ENCODE data around the gene BOLA2B.

Gene BOLA2B

DNA sequence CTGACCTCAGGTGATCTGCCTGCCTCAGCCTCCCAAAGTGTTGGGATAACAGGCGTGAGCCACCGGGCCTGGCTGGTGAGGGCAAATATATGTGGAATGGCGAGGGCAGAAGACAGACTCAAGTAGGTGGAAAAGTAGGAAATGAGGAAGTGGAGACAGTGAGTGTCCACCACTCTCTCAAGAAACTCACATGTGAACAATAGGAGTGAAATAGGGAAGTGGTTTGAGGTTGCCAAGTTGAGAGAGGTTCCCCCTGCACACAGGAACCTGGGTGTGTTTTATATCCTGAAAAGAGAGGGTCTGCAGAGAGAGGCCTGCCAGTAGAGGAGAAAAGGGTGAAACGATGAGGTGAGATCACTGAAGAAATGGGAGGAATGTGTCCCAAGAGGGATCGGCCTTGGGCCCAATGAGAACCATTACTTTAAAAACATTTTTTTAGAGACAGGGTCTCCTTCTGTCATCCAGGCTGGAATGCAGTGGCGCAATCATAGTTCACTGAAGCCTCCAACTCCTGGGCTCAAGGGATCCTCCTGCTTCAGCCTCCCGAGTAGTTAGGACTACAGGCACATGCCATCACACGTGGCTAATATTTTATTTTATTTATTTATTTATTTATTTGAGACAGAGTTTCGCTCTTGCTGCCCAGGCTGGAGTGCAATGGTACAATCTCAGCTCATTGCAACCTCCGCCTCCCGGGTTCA, 27.1 kb downstream of the BOLA2B start:
- no peaks in the 10 kb centered on the region for H3K9me3 Mint-ChIP-seq
- peaks cover 29% of the 10 kb centered on the region for H3K4me1 Mint-ChIP-seq
- H3K27ac Mint-ChIP-seq, result peak overlapping the region in 1 of 2 donors; percentile 58
- no peaks in the 10 kb centered on the region for H3K27me3 Mint-ChIP-seq
- peak overlapping the region; percentile 3 to 41 for H3K4me3 Mint-ChIP-seq
- DNase-seq (no peak), ATAC-seq (peak; percentile 81)

- Mint-ChIP-seq H3K27ac (no peak overlapping the region), H3K9me3 (no peaks in the 10 kb centered on the region), H3K4me3 (no peak overlapping the region), H3K4me1 (peaks cover 29% of the 10 kb centered on the region), H3K27me3 (no peaks in the 10 kb centered on the region)
- ATAC-seq, result no peak
- no peak for DNase-seq
Measured at GRCh38 chr16:30163538-30163937, 29.9 kb downstream of the BOLA2B start.

GRCh38 chr16:30157214-30157613, 36.3 kb downstream of the BOLA2B start:
- ATAC-seq (no peak), DNase-seq (no peak)
- Mint-ChIP-seq H3K4me1 (no peaks in the 10 kb centered on the region), H3K27ac (no peak overlapping the region), H3K4me3 (no peak overlapping the region), H3K9me3 (no peaks in the 10 kb centered on the region), H3K27me3 (no peaks in the 10 kb centered on the region)

DNA sequence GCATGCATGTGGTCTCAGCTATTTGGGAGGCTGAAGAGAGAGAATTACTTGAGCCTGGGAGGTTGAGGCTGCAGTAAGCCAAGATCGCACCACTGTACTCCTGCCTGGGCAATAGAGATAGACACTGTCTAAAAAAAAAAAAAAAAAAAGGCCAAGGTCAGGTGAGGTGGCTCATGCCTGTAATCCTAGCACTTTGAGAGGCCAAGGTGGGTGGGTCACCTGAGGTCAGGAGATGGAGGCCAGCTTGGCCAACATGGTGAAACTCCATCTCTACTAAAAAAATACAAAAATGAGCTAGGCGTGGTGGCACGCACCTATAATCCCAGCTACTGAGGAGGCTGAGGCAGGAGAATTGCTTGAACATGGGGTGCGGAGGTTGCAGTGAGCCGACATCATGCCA, 38.3 kb downstream of the BOLA2B start:
- H3K27me3 Mint-ChIP-seq, result no peaks in the 10 kb centered on the region
- no peaks in the 10 kb centered on the region for H3K9me3 Mint-ChIP-seq
- DNase-seq, result no peak
- no peak for ATAC-seq
- H3K27ac Mint-ChIP-seq, result peak overlapping the region in 1 of 2 donors; percentile 27
- H3K4me3 Mint-ChIP-seq, result no peak overlapping the region
- no peaks in the 10 kb centered on the region for H3K4me1 Mint-ChIP-seq

- DNase-seq (no peak), ATAC-seq (no peak)
- H3K9me3 Mint-ChIP-seq, result peaks cover 5 to 8% of the 10 kb centered on the region in 2 donors
- H3K27me3 Mint-ChIP-seq, result no peaks in the 10 kb centered on the region
- no peak overlapping the region for H3K4me3 Mint-ChIP-seq
- H3K27ac Mint-ChIP-seq, result peak overlapping the region in 1 of 2 donors; percentile 66
- H3K4me1 Mint-ChIP-seq, result no peaks in the 10 kb centered on the region
Measured at GRCh38 chr16:30152517-30152916, 40.9 kb downstream of the BOLA2B start.

DNA sequence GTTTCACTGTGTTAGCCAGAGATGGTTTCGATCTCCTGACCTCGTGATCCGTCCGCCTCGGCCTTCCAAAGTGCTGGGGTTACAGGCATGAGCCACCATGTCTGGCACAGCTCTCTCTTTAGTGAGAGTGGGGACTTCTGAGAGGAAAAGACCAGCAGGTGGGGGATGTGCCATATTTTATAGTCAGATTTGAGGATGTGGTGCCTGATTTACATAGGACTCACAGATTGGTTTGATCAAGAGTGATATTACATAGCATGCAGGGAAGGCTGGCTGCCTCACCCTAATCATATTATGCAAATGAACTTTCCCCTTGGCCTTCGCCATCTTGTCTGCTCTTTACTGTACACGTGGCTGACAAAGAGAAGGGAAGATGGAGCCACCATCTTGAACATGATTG, 42.4 kb downstream of the BOLA2B start:
- Mint-ChIP-seq H3K27me3 (no peaks in the 10 kb centered on the region), H3K27ac (no peak overlapping the region), H3K9me3 (peaks cover 5 to 8% of the 10 kb centered on the region in 2 donors), H3K4me1 (no peaks in the 10 kb centered on the region), H3K4me3 (no peak overlapping the region)
- ATAC-seq, result no peak
- no peak for DNase-seq

GRCh38 chr16:30149250-30149930, 44.1 kb downstream of the BOLA2B start:
- Mint-ChIP-seq H3K4me3 (no peak overlapping the region), H3K27me3 (no peaks in the 10 kb centered on the region), H3K4me1 (no peaks in the 10 kb centered on the region), H3K27ac (no peak overlapping the region), H3K9me3 (peaks cover 5 to 8% of the 10 kb centered on the region in 2 donors)
- ATAC-seq, result no peak
- DNase-seq, result no peak

DNA sequence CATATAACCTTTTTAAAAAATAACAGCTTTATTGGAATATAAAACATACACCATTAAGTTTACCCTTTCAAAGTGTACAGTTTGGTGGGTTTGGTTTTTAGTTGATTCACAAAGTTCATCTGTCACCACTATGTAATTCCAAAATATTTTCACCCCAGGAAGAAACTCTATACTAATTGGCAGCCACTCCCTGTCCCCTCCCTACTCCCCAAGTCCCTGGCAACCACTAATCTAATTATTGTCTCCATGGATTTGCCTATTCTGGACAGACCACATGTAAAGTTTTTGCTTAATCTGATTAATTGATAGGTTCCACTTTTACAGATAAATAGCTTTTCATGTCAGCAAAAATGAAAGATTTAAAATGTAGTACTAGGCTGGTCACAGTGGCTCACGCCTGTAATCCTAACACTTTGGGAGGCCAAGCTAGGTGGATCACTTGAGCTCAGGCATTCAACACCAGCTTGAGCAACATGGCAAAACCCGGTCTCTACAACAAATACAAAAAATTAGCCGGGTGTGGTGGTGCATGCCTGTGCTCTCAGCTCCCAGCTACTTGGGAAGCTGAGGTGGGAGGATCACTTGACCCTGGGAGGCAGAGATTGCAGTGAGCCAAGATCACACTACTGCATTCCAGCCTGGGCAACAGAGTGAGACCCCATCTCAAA, 45.5 kb downstream of the BOLA2B start:
- no peak for ATAC-seq
- H3K4me3 Mint-ChIP-seq, result no peak overlapping the region
- peaks cover 8% of the 10 kb centered on the region for H3K4me1 Mint-ChIP-seq
- H3K27ac Mint-ChIP-seq, result no peak overlapping the region
- DNase-seq, result no peak
- peaks cover 5 to 8% of the 10 kb centered on the region in 2 donors for H3K9me3 Mint-ChIP-seq
- no peaks in the 10 kb centered on the region for H3K27me3 Mint-ChIP-seq

GRCh38 chr16:30145657-30146056, 47.8 kb downstream of the BOLA2B start:
- ATAC-seq (no peak), DNase-seq (no peak)
- H3K4me1 Mint-ChIP-seq, result peaks cover 19% of the 10 kb centered on the region
- peaks cover 5 to 8% of the 10 kb centered on the region in 2 donors for H3K9me3 Mint-ChIP-seq
- no peak overlapping the region for H3K27ac Mint-ChIP-seq
- no peak overlapping the region for H3K4me3 Mint-ChIP-seq
- no peaks in the 10 kb centered on the region for H3K27me3 Mint-ChIP-seq

DNA sequence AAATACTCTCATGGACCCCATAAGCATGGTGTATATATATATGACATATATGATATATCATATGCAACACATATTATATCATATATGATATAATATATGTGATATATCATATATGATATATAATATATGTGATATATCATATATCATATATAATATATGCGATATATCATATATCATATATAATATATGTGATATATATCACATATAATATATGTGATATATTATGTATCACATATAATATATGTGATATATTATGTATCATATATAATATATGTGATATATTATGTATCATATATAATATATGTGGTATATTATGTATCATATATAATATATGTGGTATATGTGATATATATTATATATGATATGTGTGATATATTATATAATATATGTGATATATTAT, 48.5 kb downstream of the BOLA2B start:
- Mint-ChIP-seq H3K4me1 (peaks cover 24% of the 10 kb centered on the region), H3K9me3 (peaks cover 5 to 7% of the 10 kb centered on the region in 2 donors), H3K27ac (no peak overlapping the region), H3K4me3 (no peak overlapping the region), H3K27me3 (no peaks in the 10 kb centered on the region)
- ATAC-seq (no peak), DNase-seq (no peak)

GRCh38 chr16:30144017-30144416, 49.4 kb downstream of the BOLA2B start:
- no peak overlapping the region for H3K27ac Mint-ChIP-seq
- no peaks in the 10 kb centered on the region for H3K9me3 Mint-ChIP-seq
- ATAC-seq, result no peak
- no peaks in the 10 kb centered on the region for H3K27me3 Mint-ChIP-seq
- no peak overlapping the region for H3K4me3 Mint-ChIP-seq
- no peak for DNase-seq
- peaks cover 33% of the 10 kb centered on the region for H3K4me1 Mint-ChIP-seq

DNA sequence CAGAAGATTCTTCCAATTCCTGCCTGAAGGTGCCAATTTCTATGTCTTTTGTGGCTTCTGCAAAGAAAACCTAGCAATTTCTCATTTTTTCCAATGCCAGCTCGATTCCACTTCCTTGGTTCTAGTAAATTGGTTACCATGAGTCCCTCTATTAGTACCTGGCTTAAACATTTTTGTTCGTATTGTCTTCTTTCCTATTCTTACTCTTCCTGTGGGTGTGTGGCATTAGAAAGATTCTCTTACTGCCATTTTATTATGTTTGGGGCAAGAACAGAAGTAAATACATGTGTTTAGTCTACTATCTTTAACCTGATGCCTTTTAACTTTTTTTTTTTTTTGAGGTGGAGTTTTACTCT, 50.1 kb downstream of the BOLA2B start:
- peak; percentile 42 for ATAC-seq
- Mint-ChIP-seq H3K4me3 (peak overlapping the region; percentile 36 to 41), H3K27me3 (no peaks in the 10 kb centered on the region), H3K9me3 (no peaks in the 10 kb centered on the region), H3K4me1 (peaks cover 35% of the 10 kb centered on the region), H3K27ac (peak overlapping the region in 1 of 2 donors; percentile 28)
- DNase-seq, result no peak

Measured in stimulated activated naive CD8-positive, alpha-beta T cell treated with anti-CD3 and anti-CD28 coated beads, Interleukin-15, amount 100 ng/mL, for 72 hours (primary cell).